Stimulated activated CD8-positive, alpha-beta memory T cell treated with anti-CD3 and anti-CD28 coated beads, Interleukin-7, amount 100 ng/mL, for 24 hours (primary cell): Measurements from ENCODE around the gene SLC25A29.
"Not testable (repeated sequence)": the region's sequence is repeated elsewhere in the genome, so short reads cannot be mapped to it uniquely, and the experiment has no call there.

Source experiments
- DNase-seq: peaks from one replicate; pipeline ENCODE4 v3.0.0-alpha.2; 2020; ENCODE audit warnings: low read depth

SLC25A29 gene

DNA sequence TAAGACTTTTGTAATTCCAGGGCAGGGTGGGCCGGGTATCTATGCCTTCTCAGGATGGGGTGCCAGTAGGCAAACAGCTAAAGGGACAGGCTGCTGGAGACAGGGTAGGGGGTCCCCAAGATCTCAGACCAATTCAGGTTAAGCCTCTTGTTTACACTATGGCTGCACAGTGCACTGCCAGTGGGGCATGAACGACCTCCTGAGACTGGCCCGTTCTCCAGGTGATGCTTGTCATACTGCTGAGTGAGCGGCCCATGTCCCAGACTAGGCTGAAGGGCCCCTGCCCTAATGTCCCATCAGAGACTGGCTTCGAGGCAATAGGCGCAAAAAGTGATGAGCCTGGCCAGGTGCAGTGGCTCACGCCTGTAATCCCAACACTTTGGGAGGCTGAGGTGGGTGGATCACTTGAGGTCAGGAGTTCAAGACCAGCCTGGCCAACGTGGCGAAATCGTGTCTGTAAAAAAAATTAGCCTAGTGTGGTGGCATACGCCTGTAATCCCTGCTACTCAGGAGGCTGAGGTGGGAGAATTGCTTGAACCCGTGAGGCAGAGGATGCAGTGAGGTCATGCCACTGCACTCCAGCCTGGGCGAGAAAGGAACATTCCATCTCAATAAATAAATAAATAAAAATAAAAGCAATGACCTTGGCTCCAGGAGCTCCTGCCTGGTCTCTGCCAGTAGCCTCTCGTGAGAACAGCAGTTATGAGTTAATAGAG lies 12.6 kb downstream of the SLC25A29 start:
- no peak for DNase-seq

DNA sequence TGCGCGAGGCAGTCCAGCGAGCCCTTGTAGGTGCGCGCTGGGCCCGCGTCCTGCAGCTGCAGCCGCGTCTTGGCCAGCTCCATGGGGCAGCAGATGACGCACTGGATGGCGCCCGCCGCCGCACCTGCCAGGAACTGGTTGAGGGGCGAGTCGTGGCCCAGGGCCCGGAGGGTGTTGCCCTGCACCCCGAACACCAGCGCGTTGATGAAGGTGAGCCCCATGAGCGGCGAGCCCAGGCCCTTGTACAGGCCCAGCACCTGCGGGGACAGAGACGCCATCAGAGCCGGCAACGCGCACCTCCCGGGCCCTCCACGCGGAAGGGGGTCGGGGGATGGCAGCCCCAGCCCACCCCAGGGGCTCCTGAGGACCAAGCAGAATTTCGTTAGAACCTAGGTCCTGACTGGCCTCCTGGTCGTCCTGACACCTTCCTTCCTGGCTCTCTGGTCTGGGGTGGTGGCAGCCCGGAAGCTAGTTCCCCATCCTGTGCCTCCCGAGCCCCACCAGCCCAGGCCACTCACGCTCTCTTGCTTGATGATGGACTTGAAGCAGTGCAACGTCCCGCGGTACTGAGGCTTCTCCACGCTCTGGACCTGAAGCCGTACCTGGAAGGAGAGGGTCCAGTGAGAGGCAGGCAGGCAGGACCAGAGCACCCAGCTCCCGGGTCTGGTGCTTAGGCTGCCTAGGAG lies 13.3 kb downstream of the SLC25A29 start:
- no peak for DNase-seq

GRCh38 chr14:100292301-100292775 lies 13.9 kb downstream of the SLC25A29 start:
- no peak for DNase-seq

GRCh38 chr14:100291305-100292075 lies 14.8 kb downstream of the SLC25A29 start:
- no peak for DNase-seq

GRCh38 chr14:100290607-100291304 lies 15.5 kb downstream of the SLC25A29 start:
- DNase-seq = no peak

GRCh38 chr14:100289916-100290606 lies 16.2 kb downstream of the SLC25A29 start:
- DNase-seq = no peak

GRCh38 chr14:100288382-100289185 lies 17.7 kb downstream of the SLC25A29 start:
- no peak for DNase-seq

GRCh38 chr14:100287998-100288295 lies 18.3 kb downstream of the SLC25A29 start:
- DNase-seq = not testable (repeated sequence)

GRCh38 chr14:100287202-100287997 lies 18.8 kb downstream of the SLC25A29 start:
- no peak for DNase-seq

DNA sequence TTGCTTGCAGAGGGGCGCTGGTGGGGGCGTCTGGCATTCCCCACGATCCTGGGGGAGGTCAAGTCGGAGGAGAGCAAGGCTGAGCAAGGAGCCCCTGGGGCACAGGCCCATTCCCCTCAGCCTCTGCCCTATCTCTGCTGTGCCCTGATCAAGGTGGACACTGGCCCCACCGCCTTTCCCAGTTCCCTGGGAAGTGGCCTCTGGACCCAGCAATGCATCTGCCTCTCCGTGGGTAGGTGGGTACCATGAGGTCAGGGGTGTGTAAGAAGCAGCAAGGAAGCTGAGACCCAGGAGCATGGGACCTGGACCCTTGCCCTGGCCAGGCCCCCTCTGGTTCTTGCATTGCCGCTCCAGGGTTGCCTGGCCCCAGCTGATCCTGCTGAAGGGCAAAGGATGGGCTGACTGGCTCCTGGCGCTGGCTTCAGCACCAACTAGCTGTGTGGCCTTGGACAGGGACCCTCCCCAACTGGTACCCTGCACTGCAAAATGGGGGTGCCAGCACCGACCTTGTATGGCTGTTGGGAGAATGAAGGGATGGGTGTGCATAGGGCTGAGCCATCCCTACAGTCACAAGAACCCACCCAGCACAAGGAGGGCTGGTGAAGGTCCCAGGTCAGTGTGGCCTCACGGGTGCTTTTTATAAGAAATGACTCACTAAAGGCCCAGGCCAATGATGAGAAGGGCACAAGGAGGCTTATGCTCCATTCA lies 19.6 kb downstream of the SLC25A29 start:
- no peak for DNase-seq

DNA sequence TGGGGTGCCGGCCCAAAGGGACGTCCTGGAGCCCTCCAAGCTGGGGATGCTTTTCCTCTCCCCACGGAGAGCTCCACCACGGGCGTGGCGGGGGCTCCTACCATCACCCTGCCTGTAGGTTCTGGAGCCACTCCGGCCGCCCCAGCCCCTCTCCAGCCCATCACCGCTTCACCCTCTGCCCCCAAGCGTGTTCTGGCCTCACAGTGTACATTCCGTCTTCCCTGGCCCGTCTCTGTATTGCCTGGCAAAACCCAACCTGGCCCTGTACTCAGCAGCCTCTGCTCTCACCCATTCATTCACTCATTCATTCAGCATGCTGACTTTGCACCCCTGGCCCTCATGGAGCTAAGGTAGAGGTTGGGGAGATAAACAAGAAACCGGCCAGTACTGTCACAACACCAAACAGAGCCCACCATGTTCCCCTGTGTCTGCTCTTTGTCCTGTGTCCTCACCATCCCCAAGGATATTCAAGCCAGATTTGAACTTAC lies 20.3 kb downstream of the SLC25A29 start:
- DNase-seq = no peak

GRCh38 chr14:100285021-100285912 lies 21.0 kb downstream of the SLC25A29 start:
- peak; percentile 53 for DNase-seq

DNA sequence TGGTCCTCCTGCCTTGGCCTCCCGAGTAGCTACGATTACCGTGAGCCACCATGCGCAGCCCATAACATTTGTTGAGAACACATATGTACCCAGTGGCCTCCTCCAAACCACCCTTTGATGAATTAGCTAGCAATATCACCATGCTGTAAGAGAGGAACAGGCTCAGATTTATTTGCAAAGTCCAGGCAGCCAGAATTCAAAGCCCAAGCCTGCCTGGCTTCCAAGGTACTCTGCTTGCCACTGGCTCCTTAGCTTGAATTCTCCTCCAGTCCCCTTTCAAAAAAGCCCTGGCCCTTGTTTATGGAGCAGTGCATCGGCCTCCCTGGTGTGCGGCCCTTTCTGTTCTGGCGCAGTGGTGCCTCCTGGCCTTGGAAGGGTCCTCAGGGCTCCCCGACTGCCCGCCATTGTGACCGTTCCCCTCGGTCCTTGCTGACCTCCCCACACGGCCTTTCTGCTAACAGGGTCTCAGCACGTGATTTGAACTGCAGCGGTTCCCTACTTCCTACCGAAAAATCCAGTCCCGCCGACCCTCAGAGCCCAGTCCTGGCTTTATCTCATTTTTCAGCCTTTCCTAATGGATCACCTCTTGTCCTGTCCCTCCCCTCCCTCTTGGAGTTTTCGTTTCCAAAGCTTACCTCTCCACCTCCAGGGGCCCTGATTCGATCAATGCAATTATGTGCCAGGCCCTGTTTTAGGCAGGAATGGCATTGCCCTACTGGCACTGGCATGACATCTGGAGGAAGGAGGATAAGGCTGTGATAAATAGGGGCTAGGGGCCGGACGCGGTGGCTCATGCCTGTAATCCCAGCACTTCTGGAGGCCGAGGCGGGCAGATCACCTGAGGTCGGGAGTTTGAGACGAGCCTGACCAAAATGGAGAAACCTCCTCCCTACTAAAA lies 22.0 kb downstream of the SLC25A29 start:
- DNase-seq = no peak

DNA sequence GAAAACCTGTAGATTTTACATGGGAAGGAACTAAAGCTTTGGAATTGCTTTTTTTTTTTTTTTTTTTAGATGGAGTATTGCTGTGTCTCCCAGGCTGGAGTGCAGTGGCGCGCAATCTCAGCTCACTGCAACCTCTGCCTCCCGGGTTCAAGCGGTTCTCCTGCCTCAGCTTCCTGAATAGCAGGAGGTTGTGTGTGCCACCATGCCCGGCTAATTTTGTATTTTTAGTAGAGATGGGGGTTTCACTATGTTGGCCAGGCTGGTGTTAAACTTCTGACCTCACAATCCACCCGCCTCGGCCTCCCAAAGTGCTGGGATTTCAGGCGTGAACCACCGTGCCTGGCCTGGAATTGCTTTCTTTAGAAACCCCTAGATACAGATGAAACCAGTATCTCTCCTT lies 22.8 kb downstream of the SLC25A29 start:
- not testable (repeated sequence) for DNase-seq

- DNase-seq = no peak
These were observed 23.4 kb downstream of the SLC25A29 start for GRCh38 chr14:100282766-100283419.

- DNase-seq = no peak
These were observed 24.2 kb downstream of the SLC25A29 start for GRCh38 chr14:100282083-100282350.
